H9 (cell line): Measurements from ENCODE around the gene PHLDB1. TPM values are rescaled to one million over a fixed set of nuclear protein-coding genes. Genes with fewer than 3 reads are reported as not detected.

ENCODE experiments used
- DNase-seq: peaks from one replicate; pipeline ENCODE4 v3.0.0-alpha.2; 2017
- H2AFZ ChIP-seq: one replicate; pipeline ENCODE4 v1.6.1; 2013; ENCODE audit warnings: mild to moderate bottlenecking, low read length, control low read depth, moderate library complexity
- H2AK5ac ChIP-seq: 2 replicates; pipeline ENCODE4 v1.6.1; 2013; ENCODE audit warnings: low read length, control low read depth, mixed read lengths; ENCODE audit not compliant: insufficient read length
- H2BK120ac ChIP-seq: one replicate; pipeline ENCODE4 v1.6.1; 2013; ENCODE audit warnings: low read depth, mild to moderate bottlenecking, low read length, control low read depth, inconsistent platforms; ENCODE audit not compliant: poor library complexity, severe bottlenecking
- H2BK12ac ChIP-seq: 2 replicates; pipeline ENCODE4 v1.6.1; 2013; ENCODE audit warnings: low read length, control low read depth, mixed read lengths, low read depth; ENCODE audit not compliant: insufficient read length
- H2BK15ac ChIP-seq: 2 replicates; pipeline ENCODE4 v1.6.1; 2013; ENCODE audit warnings: low read depth, low read length, control low read depth
- H2BK20ac ChIP-seq: one replicate; pipeline ENCODE4 v1.6.1; 2013; ENCODE audit warnings: low read depth, mild to moderate bottlenecking, low read length, control low read depth, inconsistent platforms; ENCODE audit not compliant: poor library complexity, severe bottlenecking
- H2BK5ac ChIP-seq: 2 replicates; pipeline ENCODE4 v1.6.1; 2013; ENCODE audit warnings: low read length, control low read depth, mixed read lengths; ENCODE audit not compliant: insufficient read length
- H3K14ac ChIP-seq: 2 replicates; pipeline ENCODE4 v1.6.1; 2013; ENCODE audit warnings: low read length, control low read depth; ENCODE audit not compliant: insufficient read depth
- H3K18ac ChIP-seq: 2 replicates; pipeline ENCODE4 v1.6.1; 2013; ENCODE audit warnings: low read depth, mild to moderate bottlenecking, mixed read lengths, low read length, control low read depth; ENCODE audit not compliant: insufficient read length
- H3K23ac ChIP-seq: 2 replicates; pipeline ENCODE4 v1.6.1; 2013; ENCODE audit warnings: low read length, control low read depth, mixed read lengths, low read depth; ENCODE audit not compliant: insufficient read length
- H3K23me2 ChIP-seq: 2 replicates; pipeline ENCODE4 v1.6.1; 2013; ENCODE audit warnings: low read depth, mild to moderate bottlenecking, mixed read lengths, low read length, control low read depth; ENCODE audit not compliant: insufficient read length, poor library complexity, severe bottlenecking
- H3K27ac ChIP-seq: 2 replicates; pipeline ENCODE4 v1.5.1; 2013; ENCODE audit warnings: low read length, control low read depth, mixed read lengths, low read depth; ENCODE audit not compliant: insufficient read length
- H3K27me3 ChIP-seq: 2 replicates; pipeline ENCODE4 v1.6.1; 2013; ENCODE audit warnings: low read length, control low read depth, inconsistent platforms; ENCODE audit not compliant: insufficient read depth
- H3K4ac ChIP-seq: 2 replicates; pipeline ENCODE4 v1.6.1; 2013; ENCODE audit warnings: low read depth, mild to moderate bottlenecking, control low read depth, inconsistent platforms, low read length, moderate library complexity
- H3K4me1 ChIP-seq: 2 replicates; pipeline ENCODE4 v1.6.1; 2013; ENCODE audit warnings: low read length, control low read depth, inconsistent platforms; ENCODE audit not compliant: insufficient read depth
- H3K4me2 ChIP-seq: 2 replicates; pipeline ENCODE4 v1.6.1; 2013; ENCODE audit warnings: low read length, control low read depth, mixed read lengths; ENCODE audit not compliant: insufficient read length, insufficient read depth
- H3K56ac ChIP-seq: 2 replicates; pipeline ENCODE4 v1.6.1; 2013; ENCODE audit warnings: low read depth, mild to moderate bottlenecking, mixed read lengths, low read length, control low read depth; ENCODE audit not compliant: insufficient read length
- H3K79me1 ChIP-seq: 2 replicates; pipeline ENCODE4 v1.6.1; 2013; ENCODE audit warnings: low read depth, mild to moderate bottlenecking, moderate library complexity, low read length, control low read depth, inconsistent platforms; ENCODE audit not compliant: insufficient read depth, poor library complexity, severe bottlenecking
- H3K79me2 ChIP-seq: 2 replicates; pipeline ENCODE4 v1.6.1; 2013; ENCODE audit warnings: low read length, control low read depth, inconsistent platforms; ENCODE audit not compliant: insufficient read depth
- H3K9ac ChIP-seq: 2 replicates; pipeline ENCODE4 v1.6.1; 2013; ENCODE audit warnings: low read length, control low read depth, mixed read lengths; ENCODE audit not compliant: insufficient read length; ENCODE audit errors: extremely low read depth
- H3K9me3 ChIP-seq: one replicate; pipeline ENCODE4 v1.6.1; 2013; ENCODE audit warnings: low read depth, low read length, inconsistent platforms; ENCODE audit not compliant: control insufficient read depth
- H3T11ph ChIP-seq: one replicate; pipeline ENCODE4 v1.6.1; 2013; ENCODE audit warnings: mild to moderate bottlenecking, low read length, control low read depth, inconsistent platforms
- H4K20me1 ChIP-seq: one replicate; pipeline ENCODE4 v1.6.1; 2013; ENCODE audit not compliant: control insufficient read depth, insufficient read length, insufficient read depth
- H4K5ac ChIP-seq: 2 replicates; pipeline ENCODE4 v1.6.1; 2013; ENCODE audit warnings: low read depth, mild to moderate bottlenecking, mixed read lengths, low read length, control low read depth; ENCODE audit not compliant: insufficient read length
- H4K8ac ChIP-seq: replicated peaks from 2 replicates; pipeline ENCODE4 v1.6.1; 2013; ENCODE audit warnings: low read length, control low read depth, mixed read lengths, low read depth; ENCODE audit not compliant: insufficient read length
- H4K91ac ChIP-seq: 2 replicates; pipeline ENCODE4 v1.6.1; 2013; ENCODE audit warnings: low read depth, mild to moderate bottlenecking, moderate library complexity, mixed read lengths, low read length, control low read depth; ENCODE audit not compliant: insufficient read length
- H3K27ac Mint-ChIP-seq, 3 experiments: 2 replicates in 2 of 3; 3 replicates in 1 of 3; pipeline ENCODE4 v1.8.0; 2020 to 2021; ENCODE audit warnings: mixed read lengths in 3 of 3, mild to moderate bottlenecking in 1 of 3, moderate library complexity in 1 of 3
- H3K27me3 Mint-ChIP-seq: 2 replicates; pipeline ENCODE4 v1.8.0; 2021; ENCODE audit warnings: low read depth, mild to moderate bottlenecking, moderate library complexity, mixed read lengths
- H3K36me3 Mint-ChIP-seq, 3 experiments: 2 replicates in 2 of 3; 3 replicates in 1 of 3; pipeline ENCODE4 v1.8.0; 2020 to 2021; ENCODE audit warnings: low read depth in 3 of 3, mixed read lengths in 3 of 3; ENCODE audit not compliant: insufficient read depth in 1 of 3
- H3K4me1 Mint-ChIP-seq, 2 experiments: 2 replicates each; pipeline ENCODE4 v1.8.0; 2020; ENCODE audit warnings: mixed read lengths in 2 of 2
- H3K4me3 Mint-ChIP-seq, 2 experiments: 2 replicates in 1 of 2; 3 replicates in 1 of 2; pipeline ENCODE4 v1.8.0; 2020 to 2021; ENCODE audit warnings: mild to moderate bottlenecking in 2 of 2, mixed read lengths in 2 of 2, moderate library complexity in 1 of 2
- H3K9me3 Mint-ChIP-seq, 2 experiments: 2 replicates in 1 of 2; 3 replicates in 1 of 2; pipeline ENCODE4 v1.8.0; 2020; ENCODE audit warnings: mild to moderate bottlenecking in 2 of 2, mixed read lengths in 2 of 2, moderate library complexity in 1 of 2
- CTCF ChIP-seq: fragments of 200-600 bp; sonication (generic); conservative IDR thresholded peaks from 3 replicates; pipeline ENCODE4 v1.8.0; 2021; ENCODE audit warnings: antibody characterized with exemption, mild to moderate bottlenecking
- WGBS: extraction: QIAGEN DNeasy Blood & Tissue Kit; methylation state at CpG from one replicate; pipeline ENCODE4 v1.1.7; 2013; ENCODE audit warnings: missing lambda C conversion rate, low lambda C conversion rate, mixed read lengths; ENCODE audit not compliant: insufficient read length; ENCODE audit errors: extremely low coverage; 5-methylcytosine and 5-hydroxymethylcytosine counted together
- total RNA-seq: library from RNA; stranded (reverse); gene quantifications from 2 replicates; pipeline ENCODE4 v1.2.1, GENCODE V29; 2021

Gene PHLDB1
- total RNA-seq, 1 experiment from 2014 or later, result 56.0 TPM

GRCh38 chr11:118633319-118633690, 25.9 kb downstream of the PHLDB1 start:
- DNase-seq, result no peak

More at GRCh38 chr11:118633319-118633690, 25.9 kb downstream of the PHLDB1 start:
- Histone ChIP-seq H4K5ac (no peak overlapping the region), H2BK12ac (no peak overlapping the region), H2BK5ac (no peak overlapping the region), H3K79me2 (no peaks in the 10 kb centered on the region), H3K27ac (no peak overlapping the region), H3K14ac (no peak overlapping the region; the same call in 1 of the 2 replicates), H2AFZ (no peak overlapping the region), H2AK5ac (no peak overlapping the region), H3K79me1 (no peaks in the 10 kb centered on the region), H3K23me2 (peaks cover 3% of the 10 kb centered on the region), H3K9ac (no peak overlapping the region), H3K4me1 (peaks cover 12% of the 10 kb centered on the region; the same call in 1 of the 2 replicates), H3K18ac (no peak overlapping the region), H3K56ac (no peak overlapping the region), H3K23ac (no peak overlapping the region), H3K9me3 (no peaks in the 10 kb centered on the region), H3T11ph (no peak overlapping the region), H3K27me3 (no peaks in the 10 kb centered on the region), H4K20me1 (no peaks in the 10 kb centered on the region), H2BK20ac (no peak overlapping the region), H3K4ac (no peak overlapping the region), H4K91ac (no peak overlapping the region), H2BK15ac (no peak overlapping the region), H2BK120ac (no peak overlapping the region), H3K4me2 (no peak overlapping the region), H4K8ac (no peak overlapping the region)
- Mint-ChIP-seq H3K4me3 (no peak overlapping the region), H3K27ac (no peak overlapping the region; a peak in 1 of 7 replicates), H3K4me1 (peaks cover 24 to 37% of the 10 kb centered on the region in 2 experiments), H3K9me3 (no peaks in the 10 kb centered on the region), H3K36me3 (peaks cover 29 to 60% (median 57%) of the 10 kb centered on the region in 3 experiments), H3K27me3 (no peaks in the 10 kb centered on the region)
- TF ChIP-seq CTCF, result no peak
- no CpG with 5 or more reads among the region's 1 CpG for WGBS
